ENCODE data around the gene ETV2.
"Not testable (repeated sequence)": the region's sequence is repeated elsewhere in the genome, so short reads cannot be mapped to it uniquely, and the experiment has no call there.

The ETV2 gene

DNA sequence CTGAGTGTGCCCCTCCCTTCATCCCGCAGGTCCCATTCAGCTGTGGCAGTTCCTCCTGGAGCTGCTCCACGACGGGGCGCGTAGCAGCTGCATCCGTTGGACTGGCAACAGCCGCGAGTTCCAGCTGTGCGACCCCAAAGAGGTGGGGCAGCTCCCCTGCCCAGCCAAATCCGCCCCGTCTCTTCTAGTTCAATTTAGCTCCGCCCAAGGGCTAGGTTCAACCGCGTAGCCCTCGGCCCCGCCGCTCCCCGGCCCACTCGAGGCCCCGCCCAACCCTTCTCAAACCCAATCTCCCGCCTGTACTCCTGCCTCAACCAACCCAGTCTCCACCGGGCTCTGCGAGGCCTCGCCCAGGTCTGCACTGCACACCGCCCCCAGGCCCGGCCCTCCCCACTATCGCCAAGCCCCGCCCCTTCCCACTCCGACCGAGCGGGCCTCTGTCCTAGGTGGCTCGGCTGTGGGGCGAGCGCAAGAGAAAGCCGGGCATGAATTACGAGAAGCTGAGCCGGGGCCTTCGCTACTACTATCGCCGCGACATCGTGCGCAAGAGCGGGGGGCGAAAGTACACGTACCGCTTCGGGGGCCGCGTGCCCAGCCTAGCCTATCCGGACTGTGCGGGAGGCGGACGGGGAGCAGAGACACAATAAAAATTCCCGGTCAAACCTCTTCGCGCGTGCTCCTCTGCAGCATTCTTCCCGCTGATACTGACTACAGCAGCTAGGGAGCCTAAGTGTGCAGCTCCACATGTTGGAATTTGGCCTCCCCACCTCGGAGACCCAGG, 2.9 kb downstream of the ETV2 start:
- in situ Hi-C loops (cut with MboI; ENCODE audit: low sequenced_read_pairs, unreplicated experiment) = no loop called here
- DNase-seq (ENCODE audit: low spot score) = peak; percentile 98
- TF ChIP-seq, protein P1, sequence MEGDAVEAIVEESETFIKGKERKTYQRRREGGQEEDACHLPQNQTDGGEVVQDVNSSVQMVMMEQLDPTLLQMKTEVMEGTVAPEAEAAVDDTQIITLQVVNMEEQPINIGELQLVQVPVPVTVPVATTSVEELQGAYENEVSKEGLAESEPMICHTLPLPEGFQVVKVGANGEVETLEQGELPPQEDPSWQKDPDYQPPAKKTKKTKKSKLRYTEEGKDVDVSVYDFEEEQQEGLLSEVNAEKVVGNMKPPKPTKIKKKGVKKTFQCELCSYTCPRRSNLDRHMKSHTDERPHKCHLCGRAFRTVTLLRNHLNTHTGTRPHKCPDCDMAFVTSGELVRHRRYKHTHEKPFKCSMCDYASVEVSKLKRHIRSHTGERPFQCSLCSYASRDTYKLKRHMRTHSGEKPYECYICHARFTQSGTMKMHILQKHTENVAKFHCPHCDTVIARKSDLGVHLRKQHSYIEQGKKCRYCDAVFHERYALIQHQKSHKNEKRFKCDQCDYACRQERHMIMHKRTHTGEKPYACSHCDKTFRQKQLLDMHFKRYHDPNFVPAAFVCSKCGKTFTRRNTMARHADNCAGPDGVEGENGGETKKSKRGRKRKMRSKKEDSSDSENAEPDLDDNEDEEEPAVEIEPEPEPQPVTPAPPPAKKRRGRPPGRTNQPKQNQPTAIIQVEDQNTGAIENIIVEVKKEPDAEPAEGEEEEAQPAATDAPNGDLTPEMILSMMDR (IDR thresholded peaks at IDR 0.05; ENCODE audit: borderline replicate concordance, control extremely low read depth, extremely low read depth, insufficient read depth, missing control alignments) = no peak

DNA sequence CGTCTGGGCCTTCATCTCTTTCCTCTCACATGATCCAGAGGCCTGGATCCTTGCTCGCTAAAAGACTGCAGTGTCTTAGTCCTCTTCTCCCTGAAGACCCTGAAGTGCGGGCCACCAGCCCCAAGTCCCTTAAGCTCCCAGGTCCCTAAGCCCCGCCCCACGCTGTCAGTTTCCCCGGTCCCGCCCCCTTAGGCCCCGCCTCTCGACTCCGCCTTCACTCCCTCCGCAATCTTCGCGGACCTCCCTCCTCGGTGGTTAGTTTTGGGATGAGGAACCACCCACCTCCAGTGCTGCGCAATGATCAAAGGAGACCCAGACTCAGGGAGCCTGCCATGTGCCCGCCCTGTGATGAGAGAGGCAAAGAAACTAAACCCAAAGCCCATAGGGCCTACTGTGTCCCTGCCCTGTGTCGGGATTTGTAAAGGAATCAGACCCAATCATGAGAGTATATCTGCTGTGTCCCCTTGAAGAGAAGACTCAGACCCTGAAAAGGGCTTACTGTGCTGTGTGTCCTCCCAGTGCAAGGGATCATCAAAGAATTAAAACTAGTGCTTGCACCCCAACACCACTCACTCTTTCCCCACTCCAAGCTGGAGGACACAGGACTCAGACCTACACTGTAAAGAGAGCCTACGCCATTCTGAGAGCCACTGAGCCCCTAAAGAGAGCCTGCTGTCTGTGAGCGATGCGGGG, 3.6 kb downstream of the ETV2 start:
- TF ChIP-seq, protein P1 (IDR thresholded peaks at IDR 0.05; ENCODE audit: borderline replicate concordance, control extremely low read depth, extremely low read depth, insufficient read depth, missing control alignments) = no peak
- DNase-seq (ENCODE audit: low spot score) = peak; percentile 76

DNA sequence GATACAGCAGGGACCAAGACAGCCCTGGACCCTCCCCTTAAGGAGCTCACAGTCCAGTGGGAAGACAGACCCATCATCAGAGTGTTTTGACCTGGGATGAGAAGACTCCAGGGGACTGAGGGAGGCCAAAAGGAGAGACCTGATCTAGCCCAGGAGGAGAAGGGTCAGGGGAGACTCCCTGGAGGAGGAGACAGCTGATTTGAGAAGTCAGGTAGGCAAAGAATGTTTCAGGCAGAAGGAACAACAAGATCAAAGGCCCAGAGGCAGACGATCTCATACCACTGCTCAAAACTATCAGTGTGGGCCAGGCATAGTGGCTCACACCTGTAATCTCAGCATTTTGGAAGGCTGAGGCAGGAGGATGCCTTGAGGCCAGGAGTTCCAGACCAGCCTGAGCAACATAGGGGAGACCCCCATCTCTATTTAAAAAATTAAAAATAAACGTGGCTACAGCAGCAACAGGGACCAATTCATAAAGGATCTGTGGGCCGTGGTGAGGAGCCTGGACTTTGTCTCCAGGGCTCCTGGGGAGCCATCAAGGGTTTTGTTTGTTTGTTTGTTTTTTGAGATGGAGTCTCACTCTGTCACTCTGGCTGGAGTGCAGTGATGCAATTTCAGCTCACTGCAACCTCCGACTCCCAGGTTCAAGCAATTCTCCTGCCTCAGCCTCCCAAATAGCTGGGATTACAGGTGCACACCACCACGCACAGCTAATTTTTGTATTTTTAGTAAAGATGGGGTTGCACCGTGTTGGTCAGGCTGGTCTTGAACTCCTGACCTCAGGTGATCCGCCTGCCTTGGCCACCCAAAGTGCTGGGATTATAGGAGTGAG, 4.4 kb downstream of the ETV2 start:
- in situ Hi-C loops (cut with MboI; ENCODE audit: low sequenced_read_pairs, unreplicated experiment) = no loop called here
- DNase-seq (ENCODE audit: low spot score) = no peak
- TF ChIP-seq, protein P1 (IDR thresholded peaks at IDR 0.05; ENCODE audit: borderline replicate concordance, control extremely low read depth, extremely low read depth, insufficient read depth, missing control alignments) = no peak

More for the DNA sequence above, 3.6 kb downstream of the ETV2 start:
- in situ Hi-C loops (cut with MboI; ENCODE audit: low sequenced_read_pairs, unreplicated experiment) = no loop called here

DNA sequence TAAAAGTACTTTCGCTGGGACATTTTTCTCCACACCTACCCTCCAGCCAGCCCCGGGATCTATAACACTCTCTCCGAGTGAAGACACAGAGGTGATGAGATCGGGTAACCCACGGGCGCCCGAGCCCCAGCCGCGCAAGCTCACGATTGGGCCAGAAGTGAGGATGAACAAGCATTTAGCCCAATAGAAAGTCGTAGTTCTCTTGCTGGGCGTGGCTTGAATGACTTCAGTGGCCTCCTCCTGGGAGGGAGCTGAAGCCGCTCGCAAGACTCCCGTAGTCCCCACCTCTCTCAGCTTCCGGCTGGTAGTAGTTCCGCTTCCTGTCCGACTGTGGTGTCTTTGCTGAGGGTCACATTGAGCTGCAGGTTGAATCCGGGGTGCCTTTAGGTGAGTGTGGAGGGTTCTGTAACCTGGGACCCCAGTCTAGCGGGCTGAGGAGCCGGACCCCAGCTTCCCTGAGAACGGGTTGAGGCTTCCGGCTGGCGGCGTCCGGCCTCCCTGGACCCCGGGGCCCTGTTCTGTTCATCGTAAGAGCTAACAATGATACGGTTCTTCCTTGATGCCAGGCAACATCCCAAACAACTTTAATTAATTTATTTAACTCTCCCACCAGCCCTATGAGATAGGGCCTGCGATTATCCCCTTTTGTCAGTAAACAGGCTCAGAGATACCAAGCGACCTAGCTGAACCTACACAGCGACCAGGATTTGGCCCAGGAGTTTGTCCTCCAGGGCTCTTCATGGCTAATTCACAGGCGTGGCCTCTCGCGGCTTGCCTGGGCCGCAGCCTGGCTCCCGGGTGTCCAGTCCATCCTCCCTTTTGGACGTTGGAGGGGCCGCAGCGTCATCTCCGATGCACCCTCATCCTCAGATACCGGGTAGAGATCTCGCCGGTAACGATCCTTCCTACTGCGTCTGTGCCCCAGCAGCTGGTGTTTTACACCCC, 6.7 kb downstream of the ETV2 start, which contains the start of gene COX6B1:
Gene COX6B1 (plus strand): TSS at position 307 of the 945 bp plus-strand sequence. CDS start 2,921 bp downstream, outside the sequence.
- TF ChIP-seq, protein P1 (IDR thresholded peaks at IDR 0.05; ENCODE audit: borderline replicate concordance, control extremely low read depth, extremely low read depth, insufficient read depth, missing control alignments) = no peak
- DNase-seq (ENCODE audit: low spot score) = peak; percentile 98
- in situ Hi-C loops (cut with MboI; ENCODE audit: low sequenced_read_pairs, unreplicated experiment) = no loop called here

DNA sequence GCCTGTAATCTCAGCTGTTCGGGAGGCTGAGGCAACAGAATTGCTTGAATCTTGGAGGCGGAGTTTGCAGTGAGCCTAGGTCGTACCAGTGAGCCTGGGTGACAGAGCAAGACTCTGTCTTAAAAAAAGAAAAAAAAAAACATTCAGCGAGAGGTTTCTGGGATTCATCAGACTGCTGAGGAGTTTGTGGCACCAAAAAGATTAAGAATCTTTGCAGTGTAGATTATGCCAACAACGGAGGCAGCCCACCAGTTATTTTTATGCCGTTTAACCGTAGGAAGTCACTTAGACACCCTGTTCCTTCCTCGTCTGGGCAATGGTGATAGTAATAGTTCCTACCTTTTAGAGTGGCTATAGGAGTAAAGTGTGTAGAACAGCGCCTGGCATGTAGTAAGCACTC, 9.0 kb downstream of the ETV2 start:
- TF ChIP-seq, protein P1 (IDR thresholded peaks at IDR 0.05; ENCODE audit: borderline replicate concordance, control extremely low read depth, extremely low read depth, insufficient read depth, missing control alignments) = no peak
- DNase-seq (ENCODE audit: low spot score) = no peak
- in situ Hi-C loops (cut with MboI; ENCODE audit: low sequenced_read_pairs, unreplicated experiment) = no loop called here

DNA sequence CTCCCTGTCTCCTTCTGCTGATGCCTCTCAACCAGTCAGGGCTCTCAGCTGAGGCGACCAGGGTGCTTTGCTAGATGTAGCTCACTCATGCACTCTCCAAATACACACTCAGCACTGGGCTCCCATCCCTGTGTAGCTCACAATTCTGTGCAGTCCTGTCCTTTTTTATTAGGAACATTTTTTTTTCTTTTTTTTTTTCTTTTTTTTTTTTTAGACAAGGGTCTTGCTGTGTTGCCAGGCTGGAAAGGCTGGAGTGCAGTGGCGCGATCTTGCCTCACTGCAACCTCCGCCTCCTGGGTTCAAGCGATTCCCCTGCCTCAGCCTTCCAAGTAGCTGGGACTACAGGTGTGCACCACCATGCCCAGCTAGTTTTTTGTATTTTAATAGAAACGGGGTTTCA, 13.3 kb downstream of the ETV2 start:
- DNase-seq (ENCODE audit: low spot score); in situ Hi-C loops (cut with MboI; ENCODE audit: low sequenced_read_pairs, unreplicated experiment): not testable (repeated sequence)
